K562 (cell line): ENCODE data around the gene ST3GAL3. TPM values are rescaled to one million over a fixed set of nuclear protein-coding genes. Genes with fewer than 3 reads are reported as not detected.

Experiments
- ARHGAP35 ChIP-seq: fragments of 450-650 bp; IDR thresholded peaks from 2 replicates; pipeline ENCODE4 v1.6.1; 2018; ENCODE audit not compliant: partially characterized antibody
- BACH1 ChIP-seq: fragments of 200-800 bp; sonication (Bioruptor generic); IDR thresholded peaks from 2 replicates; pipeline ENCODE4 v1.6.1; 2016; ENCODE audit warnings: missing genetic modification characterization, missing compliant biosample characterization
- BCOR ChIP-seq: fragments of 450-650 bp; IDR thresholded peaks from 2 replicates; pipeline ENCODE4 v1.6.1; 2016
- C11orf30 ChIP-seq: fragments of 450-650 bp; IDR thresholded peaks from 2 replicates; pipeline ENCODE4 v1.6.1; 2016; ENCODE audit warnings: low read depth, mild to moderate bottlenecking
- CBFA2T3 ChIP-seq: fragments of 450-650 bp; IDR thresholded peaks from 2 replicates; pipeline ENCODE4 v1.6.1; 2017
- DNMT1 ChIP-seq: fragments of 450-650 bp; IDR thresholded peaks from 2 replicates; pipeline ENCODE4 v1.6.1; 2016; ENCODE audit warnings: antibody characterized with exemption, mild to moderate bottlenecking
- GABPB2 ChIP-seq: fragments of 250-450 bp; sonication (Bioruptor Pico); conservative IDR thresholded peaks from 2 replicates; pipeline ENCODE4 v1.5.1; 2021; ENCODE audit warnings: mild to moderate bottlenecking
- HMG20B ChIP-seq: fragments of 250-450 bp; sonication (Bioruptor Pico); IDR thresholded peaks from 2 replicates; pipeline ENCODE4 v1.5.0; 2021; ENCODE audit warnings: mild to moderate bottlenecking
- IFI16 ChIP-seq: fragments of 250-450 bp; sonication (Bioruptor Pico); IDR thresholded peaks from 2 replicates; pipeline ENCODE4 v2.1.2; 2022; ENCODE audit warnings: mild to moderate bottlenecking, inconsistent platforms
- ILF3 ChIP-seq: fragments of 450-650 bp; IDR thresholded peaks from 2 replicates; pipeline ENCODE4 v1.6.1; 2018; ENCODE audit warnings: antibody characterized with exemption, mild to moderate bottlenecking, moderate library complexity, borderline replicate concordance
- JUND ChIP-seq, 2 experiments: IDR thresholded peaks; 2 replicates in 1 of 2; 3 replicates in 1 of 2; pipeline ENCODE4 v1.6.1; 2011; ENCODE audit warnings: borderline replicate concordance in 2 of 2, low read depth in 2 of 2, low read length in 2 of 2, improper control_type of control experiment in 1 of 2, missing biosample characterization in 1 of 2, missing genetic modification characterization in 1 of 2, missing genetic modification reagents in 1 of 2
- KDM5B ChIP-seq: fragments of 200-600 bp; sonication (generic); IDR thresholded peaks from 2 replicates; pipeline ENCODE4 v1.6.1; 2012; ENCODE audit warnings: low read depth, mild to moderate bottlenecking, moderate library complexity, low read length, control low read depth, inconsistent platforms; ENCODE audit not compliant: insufficient replicate concordance
- MAFG ChIP-seq: fragments of 450-650 bp; conservative IDR thresholded peaks from 2 replicates; pipeline ENCODE4 v1.6.1; 2016; ENCODE audit warnings: missing genetic modification characterization, missing compliant biosample characterization
- MAZ ChIP-seq, 2 experiments: fragments of 450-650 bp in 1 of 2; sonication (generic) in 1 of 2; formaldehyde crosslinking; IDR thresholded peaks in 1 of 2; conservative IDR thresholded peaks in 1 of 2; 2 replicates each; pipeline versions ENCODE4 v1.4.0 to v1.5.0; 2020; ENCODE audit warnings: mild to moderate bottlenecking in 1 of 2, missing genetic modification reagents in 1 of 2
- MCM2 ChIP-seq: fragments of 450-650 bp; IDR thresholded peaks from 2 replicates; pipeline ENCODE4 v1.6.1; 2017; ENCODE audit warnings: low read depth, mild to moderate bottlenecking
- NFE2 ChIP-seq: IDR thresholded peaks from 2 replicates; pipeline ENCODE4 v1.6.1; 2014; ENCODE audit warnings: antibody characterized with exemption, low read depth
- NFIC ChIP-seq: fragments of 450-650 bp; IDR thresholded peaks from 2 replicates; pipeline ENCODE4 v1.6.1; 2017; ENCODE audit warnings: mild to moderate bottlenecking, inconsistent platforms
- NR3C1 ChIP-seq: sonication (generic); formaldehyde crosslinking; IDR thresholded peaks from 2 replicates; pipeline ENCODE4 v1.8.1; 2022; ENCODE audit warnings: missing genetic modification reagents
- RBM25 ChIP-seq: fragments of 200-400 bp; formaldehyde crosslinking; IDR thresholded peaks from 2 replicates; pipeline ENCODE4 v1.6.1; 2018; ENCODE audit warnings: low read length, low read depth, moderate library complexity; ENCODE audit not compliant: severe bottlenecking
- SETDB1 ChIP-seq: IDR thresholded peaks from one replicate; pipeline ENCODE4 v1.6.1; 2012; ENCODE audit warnings: low read length, control low read depth, inconsistent platforms
- SMARCC2 ChIP-seq: fragments of 450-650 bp; IDR thresholded peaks from 2 replicates; pipeline ENCODE4 v1.6.1; 2017; ENCODE audit warnings: antibody characterized with exemption, moderate library complexity, mild to moderate bottlenecking, low read depth
- SOX6 ChIP-seq: fragments of 450-650 bp; IDR thresholded peaks from 2 replicates; pipeline ENCODE4 v1.6.1; 2014; ENCODE audit warnings: mild to moderate bottlenecking
- SUPT5H ChIP-seq: fragments of 450-650 bp; IDR thresholded peaks from 2 replicates; pipeline ENCODE4 v1.6.1; 2016
- ZNF253 ChIP-seq: fragments of 250-450 bp; sonication (Bioruptor Pico); conservative IDR thresholded peaks from 2 replicates; pipeline ENCODE4 v1.6.1; 2021; ENCODE audit warnings: mild to moderate bottlenecking
- ZNF263 ChIP-seq: sonication (generic); formaldehyde crosslinking; IDR thresholded peaks from 2 replicates; pipeline ENCODE4 v1.8.0; 2022; ENCODE audit warnings: mild to moderate bottlenecking, missing genetic modification reagents, borderline replicate concordance
- ZNF311 ChIP-seq: fragments of 250-450 bp; sonication (Bioruptor Pico); IDR thresholded peaks from 2 replicates; pipeline ENCODE4 v1.4.0; 2020; ENCODE audit warnings: mild to moderate bottlenecking, moderate library complexity
- ZNF384 ChIP-seq: IDR thresholded peaks from 2 replicates; pipeline ENCODE4 v1.6.1; 2012; ENCODE audit warnings: low read depth, low read length, improper control_type of control experiment
- ZNF445 ChIP-seq: fragments of 250-450 bp; sonication (Bioruptor Pico); IDR thresholded peaks from 2 replicates; pipeline ENCODE4 v1.4.0; 2020; ENCODE audit warnings: low read depth, mild to moderate bottlenecking, moderate library complexity
- ZNF644 ChIP-seq: fragments of 200-800 bp; sonication (Bioruptor generic); IDR thresholded peaks from 2 replicates; pipeline ENCODE4 v1.6.1; 2016; ENCODE audit warnings: low read depth, missing genetic modification characterization, missing compliant biosample characterization
- ZNF77 ChIP-seq: fragments of 250-450 bp; sonication (Bioruptor Pico); IDR thresholded peaks from 2 replicates; pipeline ENCODE4 v1.5.0; 2020
- polyA plus RNA-seq, 8 experiments: library from polyadenylated mRNA; depleted of rRNA in 4 of 8; stranded (reverse) in 5 of 8; unstranded in 3 of 8; fragments of >200 nt; fragmentation: Nextera tagmentation in 2 of 8; fragmentation: Illumina TruSeq in 1 of 8; extraction: Ambion mirVana in 2 of 8; extraction: Trizol in 1 of 8; gene quantifications; 2 replicates each; pipeline versions ENCODE4 v1.2.1 to v1.2.3, GENCODE V29; 2011 to 2014; ENCODE audit warnings: inconsistent platforms in 1 of 8, missing spikeins in 1 of 8
- total RNA-seq, 7 experiments: library from RNA; depleted of rRNA in 6 of 7; stranded (reverse); fragments of >200 nt in 6 of 7; fragmentation: Illumina TruSeq in 2 of 7; extraction: Trizol in 2 of 7; gene quantifications; 2 replicates each; pipeline versions ENCODE4 v1.2.1 to v1.2.3, GENCODE V29; 2011 to 2021; ENCODE audit warnings: low replicate concordance in 1 of 7
- TF ChIP-seq, protein P1 (sequence below): fragments of 250-450 bp; sonication (Bioruptor Pico); IDR thresholded peaks from 2 replicates; pipeline ENCODE4 v1.5.0; 2021
- TF ChIP-seq, protein P2 (sequence below): fragments of 450-650 bp; IDR thresholded peaks from 2 replicates; pipeline ENCODE4 v1.6.1; 2016; ENCODE audit warnings: antibody characterized with exemption

Gene ST3GAL3
- total and polyA plus RNA-seq, 9 of the 15 experiments (the other 6 are each of a cell fraction or from before 2014, with no cell fraction given) = 1.2 to 18.9 (median 11.0) TPM

DNA sequence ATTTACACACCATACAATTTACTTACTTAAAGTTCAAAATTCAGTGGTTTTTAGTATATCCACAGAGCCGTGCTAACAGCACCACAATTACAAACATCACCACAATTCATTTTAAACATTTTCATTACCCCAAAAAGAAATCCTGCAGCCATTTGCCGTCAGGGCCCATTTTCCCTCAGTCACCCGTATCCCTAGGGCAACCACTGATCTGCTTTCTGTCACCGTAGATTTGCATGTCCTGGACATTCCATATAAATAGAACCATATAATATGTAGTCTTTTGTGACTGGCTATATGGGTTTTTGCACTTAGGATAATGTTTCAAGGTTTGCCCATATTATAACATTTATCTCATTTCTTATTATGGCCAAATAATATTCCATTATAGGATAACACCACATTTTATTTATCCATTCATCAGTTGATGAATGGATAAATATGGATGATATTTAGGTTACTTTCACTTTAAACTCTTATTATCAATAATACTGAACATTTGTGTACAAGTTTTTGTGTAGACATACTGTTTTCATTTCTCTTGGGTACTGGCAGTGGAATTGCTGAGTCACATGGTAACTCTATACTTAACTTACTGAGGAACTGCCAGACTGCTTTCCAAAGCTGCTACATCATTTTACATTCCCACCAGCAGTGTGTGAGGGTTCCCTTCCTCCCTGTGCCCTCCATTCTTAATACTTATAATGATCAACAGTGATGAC lies 68.9 kb downstream of the ST3GAL3 start (continued):
- TF ChIP-seq, protein P1, sequence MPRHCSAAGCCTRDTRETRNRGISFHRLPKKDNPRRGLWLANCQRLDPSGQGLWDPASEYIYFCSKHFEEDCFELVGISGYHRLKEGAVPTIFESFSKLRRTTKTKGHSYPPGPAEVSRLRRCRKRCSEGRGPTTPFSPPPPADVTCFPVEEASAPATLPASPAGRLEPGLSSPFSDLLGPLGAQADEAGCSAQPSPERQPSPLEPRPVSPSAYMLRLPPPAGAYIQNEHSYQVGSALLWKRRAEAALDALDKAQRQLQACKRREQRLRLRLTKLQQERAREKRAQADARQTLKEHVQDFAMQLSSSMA = no peak
- TF ChIP-seq SETDB1 (no peak), ZNF253 (no peak), ZNF445 (CRISPR knock-in tag) (no peak), BCOR (no peak), ZNF263 (no peak), ZNF311 (CRISPR knock-in tag) (no peak), HMG20B (CRISPR knock-in tag) (no peak), NFIC (no peak), GABPB2 (CRISPR knock-in tag) (no peak), RBM25 (no peak), NFE2 (peak; percentile 97), BACH1 (tag) (peak; percentile 87), DNMT1 (no peak), CBFA2T3 (no peak), MAFG (tag) (peak; percentile 97), ILF3 (no peak), NR3C1 (CRISPR knock-in tag) (no peak), IFI16 (CRISPR knock-in tag) (no peak), MCM2 (no peak), ZNF77 (CRISPR knock-in tag) (no peak), SOX6 (no peak), ZNF384 (no peak), C11orf30 (peak; percentile 97), SUPT5H (no peak), SMARCC2 (peak; percentile 43; the same call in 1 of the 2 replicates), MAZ (CRISPR knock-in tag; conservative IDR thresholded peaks at IDR 0.05 in 1 of 2, IDR thresholded peaks at IDR 0.05 in 1 of 2) (no peak), ARHGAP35 (no peak), JUND (IDR thresholded peaks at IDR 0.05; ENCODE audit: borderline replicate concordance, low read depth, low read length) (peak; percentile 60; the same call in 1 of the 2 replicates), JUND (tag; IDR thresholded peaks at IDR 0.05; ENCODE audit: borderline replicate concordance, low read depth, low read length) (peak; percentile 75; the same call in 2 of the 3 replicates), KDM5B (no peak), ZNF644 (tag) (no peak)
- TF ChIP-seq, protein P2, sequence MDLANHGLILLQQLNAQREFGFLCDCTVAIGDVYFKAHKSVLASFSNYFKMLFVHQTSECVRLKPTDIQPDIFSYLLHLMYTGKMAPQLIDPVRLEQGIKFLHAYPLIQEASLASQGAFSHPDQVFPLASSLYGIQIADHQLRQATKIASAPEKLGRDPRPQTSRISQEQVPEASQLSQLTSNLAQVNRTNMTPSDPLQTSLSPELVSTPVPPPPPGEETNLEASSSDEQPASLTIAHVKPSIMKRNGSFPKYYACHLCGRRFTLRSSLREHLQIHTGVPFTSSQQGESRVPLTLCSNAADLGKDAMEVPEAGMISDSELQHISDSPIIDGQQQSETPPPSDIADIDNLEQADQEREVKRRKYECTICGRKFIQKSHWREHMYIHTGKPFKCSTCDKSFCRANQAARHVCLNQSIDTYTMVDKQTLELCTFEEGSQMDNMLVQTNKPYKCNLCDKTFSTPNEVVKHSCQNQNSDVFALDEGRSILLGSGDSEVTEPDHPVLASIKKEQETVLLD = no peak
